SK-N-SH (cell line): ENCODE measurements around the gene DCAF6. TPM values are rescaled to one million over a fixed set of nuclear protein-coding genes. Genes with fewer than 3 reads are reported as not detected.

Experiments
- CTCF ChIA-PET: fragments of 300-600, 350-600 bp; formaldehyde crosslinking; extraction: SDS; loops from one replicate; lab custom pipeline; 2021; lab: Yijun Ruan, JAX
- POLR2A ChIA-PET: fragments of 350-600 bp; sonication (Branson Sonifier 250); formaldehyde crosslinking; extraction: SDS; loops from one replicate; lab custom pipeline; 2020; ENCODE audit warnings: antibody characterized with exemption, inconsistent platforms; lab: Yijun Ruan, JAX
- DNase-seq: peaks from one replicate; pipeline ENCODE4 v3.0.0; 2012
- H2AFZ ChIP-seq: fragments of 200-600 bp; sonication (generic); 2 replicates; pipeline ENCODE4 v1.8.1; 2016; ENCODE audit warnings: antibody characterized with exemption, mild to moderate bottlenecking, low read depth
- H3F3A ChIP-seq: fragments of 200-600 bp; sonication (generic); replicated peaks from 2 replicates; pipeline ENCODE3; 2016; ENCODE audit warnings: antibody characterized with exemption, mild to moderate bottlenecking; ENCODE audit not compliant: insufficient read depth
- H3K27ac ChIP-seq, 2 experiments: fragments of 200-500 bp in 1 of 2; fragments of 200-600 bp in 1 of 2; sonication (Bioruptor generic) in 1 of 2; sonication (generic), shearing (Covaris generic) in 1 of 2; 2 replicates each; pipeline versions ENCODE4 v1.5.1 to v1.6.1; 2014 to 2016; ENCODE audit warnings: low read depth in 2 of 2, inconsistent platforms in 1 of 2, low read length in 1 of 2, mild to moderate bottlenecking in 1 of 2, mixed read lengths in 1 of 2
- H3K27me3 ChIP-seq: fragments of 200-600 bp; sonication (generic), shearing (Covaris generic); 2 replicates; pipeline ENCODE4 v1.6.1; 2016; ENCODE audit warnings: mixed run types; ENCODE audit not compliant: insufficient read depth
- H3K36me3 ChIP-seq, 2 experiments: fragments of 200-500 bp in 1 of 2; fragments of 200-600 bp in 1 of 2; sonication (Bioruptor generic) in 1 of 2; sonication (generic) in 1 of 2; replicated peaks in 1 of 2; 2 replicates each; pipeline versions ENCODE3 to v1.5.1; 2014 to 2016; ENCODE audit warnings: low read length in 1 of 2, mild to moderate bottlenecking in 1 of 2; ENCODE audit not compliant: insufficient read depth in 2 of 2, control insufficient read depth in 1 of 2
- H3K4me1 ChIP-seq, 2 experiments: fragments of 200-500 bp in 1 of 2; fragments of 200-600 bp in 1 of 2; sonication (Bioruptor generic) in 1 of 2; sonication (generic), shearing (Covaris generic) in 1 of 2; 2 replicates each; pipeline versions ENCODE4 v1.5.1 to v1.6.1; 2014 to 2016; ENCODE audit warnings: low read depth in 1 of 2, low read length in 1 of 2, mixed run types in 1 of 2; ENCODE audit not compliant: insufficient read depth in 2 of 2, control insufficient read depth in 1 of 2
- H3K4me2 ChIP-seq: fragments of 200-600 bp; sonication (generic), shearing (Covaris generic); 2 replicates; pipeline ENCODE4 v1.6.1; 2017; ENCODE audit warnings: mixed run types
- H3K4me3 ChIP-seq, 2 experiments: fragments of 200-500 bp in 1 of 2; fragments of 200-600 bp in 1 of 2; sonication (Bioruptor generic) in 1 of 2; sonication (generic), shearing (Covaris generic) in 1 of 2; 2 replicates each; pipeline versions ENCODE4 v1.5.1 to v1.8.1; 2014 to 2016; ENCODE audit warnings: low read depth in 2 of 2, inconsistent platforms in 1 of 2, low read length in 1 of 2, mild to moderate bottlenecking in 1 of 2, mixed read lengths in 1 of 2, moderate library complexity in 1 of 2
- H3K79me2 ChIP-seq: fragments of 200-600 bp; sonication (generic); 2 replicates; pipeline ENCODE4 v1.8.1; 2017; ENCODE audit warnings: mild to moderate bottlenecking; ENCODE audit not compliant: insufficient read depth
- H3K9ac ChIP-seq: fragments of 200-600 bp; sonication (generic); 2 replicates; pipeline ENCODE4 v1.6.1; 2017; ENCODE audit warnings: mixed run types
- H3K9me2 ChIP-seq: fragments of 200-600 bp; sonication (generic); 2 replicates; pipeline ENCODE4 v1.6.1; 2017; ENCODE audit warnings: mixed run types
- H3K9me3 ChIP-seq: fragments of 200-600 bp; sonication (generic); 2 replicates; pipeline ENCODE4 v1.6.1; 2017; ENCODE audit warnings: mixed run types, mild to moderate bottlenecking, moderate library complexity
- H4K20me1 ChIP-seq: fragments of 200-600 bp; sonication (generic); 2 replicates; pipeline ENCODE4 v1.6.1; 2017; ENCODE audit warnings: mild to moderate bottlenecking, mixed run types; ENCODE audit not compliant: insufficient read depth
- CHD2 ChIP-seq: fragments of 150-350 bp; IDR thresholded peaks from 2 replicates; pipeline ENCODE4 v1.6.1; 2018; ENCODE audit warnings: low read length; ENCODE audit not compliant: partially characterized antibody
- EP300 ChIP-seq, 2 experiments: IDR thresholded peaks; 2 replicates each; pipeline versions ENCODE4 v1.4.0 to v1.6.1; 2012; ENCODE audit warnings: borderline replicate concordance in 1 of 2, low read depth in 1 of 2, low read length in 1 of 2
- FOXJ3 ChIP-seq: sonication (generic); formaldehyde crosslinking; IDR thresholded peaks from 2 replicates; pipeline ENCODE4 v1.5.1; 2020; ENCODE audit warnings: mild to moderate bottlenecking, missing genetic modification reagents
- FOXM1 ChIP-seq: IDR thresholded peaks from 2 replicates; pipeline ENCODE4 v1.4.0; 2012; ENCODE audit warnings: low read depth, mild to moderate bottlenecking
- JUND ChIP-seq: IDR thresholded peaks from 2 replicates; pipeline ENCODE4 v1.4.0; 2012
- MXI1 ChIP-seq: IDR thresholded peaks from 2 replicates; pipeline ENCODE4 v1.6.1; 2012; ENCODE audit warnings: mild to moderate bottlenecking, low read depth, low read length, improper control_type of control experiment
- NFIC ChIP-seq: IDR thresholded peaks from 2 replicates; pipeline ENCODE4 v1.4.0; 2012; ENCODE audit warnings: borderline replicate concordance
- NRF1 ChIP-seq: IDR thresholded peaks from 2 replicates; pipeline ENCODE4 v1.6.1; 2012; ENCODE audit warnings: low read depth, mild to moderate bottlenecking, low read length
- POLR2AphosphoS5 ChIP-seq: IDR thresholded peaks from 2 replicates; pipeline ENCODE4 v1.6.1; 2012; ENCODE audit warnings: low read depth, low read length
- RAD21 ChIP-seq: IDR thresholded peaks from 2 replicates; pipeline ENCODE4 v1.6.1; 2012; ENCODE audit warnings: mild to moderate bottlenecking, low read length
- RCOR1 ChIP-seq: fragments of 150-350 bp; IDR thresholded peaks from 2 replicates; pipeline ENCODE4 v1.6.1; 2017; ENCODE audit warnings: antibody characterized with exemption, low read length
- RFX5 ChIP-seq: IDR thresholded peaks from 2 replicates; pipeline ENCODE4 v1.6.1; 2012; ENCODE audit warnings: mild to moderate bottlenecking, improper control_type of control experiment, low read length
- SIN3A ChIP-seq: IDR thresholded peaks from 2 replicates; pipeline ENCODE4 v1.6.1; 2012; ENCODE audit warnings: low read depth, mild to moderate bottlenecking, low read length, moderate library complexity, borderline replicate concordance
- SMC3 ChIP-seq: IDR thresholded peaks from 2 replicates; pipeline ENCODE4 v1.6.1; 2012; ENCODE audit warnings: low read depth, low read length, improper control_type of control experiment
- YY1 ChIP-seq: IDR thresholded peaks from 2 replicates; pipeline ENCODE4 v1.4.0; 2012; ENCODE audit warnings: low read depth, mild to moderate bottlenecking
- WGBS: methylation state at CpG from one replicate; pipeline ENCODE4 v1.1.6; 2017; ENCODE audit warnings: low lambda C conversion rate; 5-methylcytosine and 5-hydroxymethylcytosine counted together
- polyA plus RNA-seq, 3 experiments: library from polyadenylated mRNA; depleted of rRNA; stranded (reverse); fragments of >200 nt; gene quantifications; 2 replicates each; pipeline ENCODE4 v1.2.3, GENCODE V29; 2012
- TF ChIP-seq, protein P1 (sequence below): fragments of 200-600 bp; sonication (generic); IDR thresholded peaks from 2 replicates; pipeline ENCODE4 v1.6.1; 2017; ENCODE audit warnings: antibody characterized with exemption, mild to moderate bottlenecking, moderate library complexity
- TF ChIP-seq, protein P2 (sequence below): IDR thresholded peaks from 2 replicates; pipeline ENCODE4 v1.6.1; 2012; ENCODE audit warnings: mild to moderate bottlenecking, low read depth, low read length, moderate library complexity
- TF ChIP-seq, protein P3 (sequence below): IDR thresholded peaks from 2 replicates; pipeline ENCODE4 v1.4.0; 2012; ENCODE audit warnings: low read depth, borderline replicate concordance
- TF ChIP-seq, protein P4 (sequence below): fragments of 150-350 bp; IDR thresholded peaks from 2 replicates; pipeline ENCODE4 v1.6.1; 2016; ENCODE audit warnings: mild to moderate bottlenecking, low read depth, low read length

Gene DCAF6
- polyA plus RNA-seq, 1 of the 3 experiments (the other 2 are of a cell fraction), result 31.3 TPM

DNA sequence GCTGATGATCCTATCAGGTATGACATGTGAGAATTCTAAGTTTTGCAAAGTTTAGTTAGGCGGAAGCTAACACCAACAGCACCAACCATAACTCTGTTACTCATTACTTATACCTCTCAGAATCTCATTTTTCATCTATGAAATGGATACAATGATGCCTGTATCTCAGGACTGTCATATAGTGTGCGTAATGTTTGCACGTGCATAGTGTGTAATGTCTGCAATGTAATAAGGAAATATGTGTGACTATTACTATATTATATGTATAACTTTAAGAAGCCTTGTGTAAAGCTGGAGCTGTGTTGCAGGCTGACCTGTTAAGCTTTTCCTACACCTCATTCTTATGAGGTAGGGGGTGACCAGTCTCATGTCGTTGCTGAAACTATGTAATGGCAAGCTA, 35.6 kb upstream of the DCAF6 start:
- WGBS, result 96% methylated on average over 4 of the region's 4 CpGs
- Histone ChIP-seq H3K27ac (no peak overlapping the region), H3K27me3 (no peaks in the 10 kb centered on the region), H2AFZ (no peak overlapping the region), H3K4me1 (no peaks in the 10 kb centered on the region; a peak in 1 of 4 replicates), H3K4me2 (no peak overlapping the region), H3K9ac (no peak overlapping the region), H3K79me2 (no peaks in the 10 kb centered on the region), H3K4me3 (no peak overlapping the region), H3K9me2 (no peaks in the 10 kb centered on the region), H3F3A (no peaks in the 10 kb centered on the region), H3K36me3 (no peaks in the 10 kb centered on the region), H3K9me3 (no peaks in the 10 kb centered on the region), H4K20me1 (no peaks in the 10 kb centered on the region)
- TF ChIP-seq RAD21, result no peak
- TF ChIP-seq NRF1, result no peak
- no peak for TF ChIP-seq YY1
- TF ChIP-seq CHD2, result no peak
- TF ChIP-seq, protein P1, sequence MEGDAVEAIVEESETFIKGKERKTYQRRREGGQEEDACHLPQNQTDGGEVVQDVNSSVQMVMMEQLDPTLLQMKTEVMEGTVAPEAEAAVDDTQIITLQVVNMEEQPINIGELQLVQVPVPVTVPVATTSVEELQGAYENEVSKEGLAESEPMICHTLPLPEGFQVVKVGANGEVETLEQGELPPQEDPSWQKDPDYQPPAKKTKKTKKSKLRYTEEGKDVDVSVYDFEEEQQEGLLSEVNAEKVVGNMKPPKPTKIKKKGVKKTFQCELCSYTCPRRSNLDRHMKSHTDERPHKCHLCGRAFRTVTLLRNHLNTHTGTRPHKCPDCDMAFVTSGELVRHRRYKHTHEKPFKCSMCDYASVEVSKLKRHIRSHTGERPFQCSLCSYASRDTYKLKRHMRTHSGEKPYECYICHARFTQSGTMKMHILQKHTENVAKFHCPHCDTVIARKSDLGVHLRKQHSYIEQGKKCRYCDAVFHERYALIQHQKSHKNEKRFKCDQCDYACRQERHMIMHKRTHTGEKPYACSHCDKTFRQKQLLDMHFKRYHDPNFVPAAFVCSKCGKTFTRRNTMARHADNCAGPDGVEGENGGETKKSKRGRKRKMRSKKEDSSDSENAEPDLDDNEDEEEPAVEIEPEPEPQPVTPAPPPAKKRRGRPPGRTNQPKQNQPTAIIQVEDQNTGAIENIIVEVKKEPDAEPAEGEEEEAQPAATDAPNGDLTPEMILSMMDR, result no peak
- TF ChIP-seq, protein P2, sequence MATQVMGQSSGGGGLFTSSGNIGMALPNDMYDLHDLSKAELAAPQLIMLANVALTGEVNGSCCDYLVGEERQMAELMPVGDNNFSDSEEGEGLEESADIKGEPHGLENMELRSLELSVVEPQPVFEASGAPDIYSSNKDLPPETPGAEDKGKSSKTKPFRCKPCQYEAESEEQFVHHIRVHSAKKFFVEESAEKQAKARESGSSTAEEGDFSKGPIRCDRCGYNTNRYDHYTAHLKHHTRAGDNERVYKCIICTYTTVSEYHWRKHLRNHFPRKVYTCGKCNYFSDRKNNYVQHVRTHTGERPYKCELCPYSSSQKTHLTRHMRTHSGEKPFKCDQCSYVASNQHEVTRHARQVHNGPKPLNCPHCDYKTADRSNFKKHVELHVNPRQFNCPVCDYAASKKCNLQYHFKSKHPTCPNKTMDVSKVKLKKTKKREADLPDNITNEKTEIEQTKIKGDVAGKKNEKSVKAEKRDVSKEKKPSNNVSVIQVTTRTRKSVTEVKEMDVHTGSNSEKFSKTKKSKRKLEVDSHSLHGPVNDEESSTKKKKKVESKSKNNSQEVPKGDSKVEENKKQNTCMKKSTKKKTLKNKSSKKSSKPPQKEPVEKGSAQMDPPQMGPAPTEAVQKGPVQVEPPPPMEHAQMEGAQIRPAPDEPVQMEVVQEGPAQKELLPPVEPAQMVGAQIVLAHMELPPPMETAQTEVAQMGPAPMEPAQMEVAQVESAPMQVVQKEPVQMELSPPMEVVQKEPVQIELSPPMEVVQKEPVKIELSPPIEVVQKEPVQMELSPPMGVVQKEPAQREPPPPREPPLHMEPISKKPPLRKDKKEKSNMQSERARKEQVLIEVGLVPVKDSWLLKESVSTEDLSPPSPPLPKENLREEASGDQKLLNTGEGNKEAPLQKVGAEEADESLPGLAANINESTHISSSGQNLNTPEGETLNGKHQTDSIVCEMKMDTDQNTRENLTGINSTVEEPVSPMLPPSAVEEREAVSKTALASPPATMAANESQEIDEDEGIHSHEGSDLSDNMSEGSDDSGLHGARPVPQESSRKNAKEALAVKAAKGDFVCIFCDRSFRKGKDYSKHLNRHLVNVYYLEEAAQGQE, result no peak
- no peak for TF ChIP-seq FOXJ3 (CRISPR knock-in tag)
- TF ChIP-seq SIN3A, result no peak
- no peak for TF ChIP-seq POLR2AphosphoS5
- no peak for TF ChIP-seq EP300 (IDR thresholded peaks at IDR 0.05; ENCODE audit: borderline replicate concordance in 1 of 2, low read depth in 1 of 2, low read length in 1 of 2)
- no peak for TF ChIP-seq FOXM1
- TF ChIP-seq, protein P3, sequence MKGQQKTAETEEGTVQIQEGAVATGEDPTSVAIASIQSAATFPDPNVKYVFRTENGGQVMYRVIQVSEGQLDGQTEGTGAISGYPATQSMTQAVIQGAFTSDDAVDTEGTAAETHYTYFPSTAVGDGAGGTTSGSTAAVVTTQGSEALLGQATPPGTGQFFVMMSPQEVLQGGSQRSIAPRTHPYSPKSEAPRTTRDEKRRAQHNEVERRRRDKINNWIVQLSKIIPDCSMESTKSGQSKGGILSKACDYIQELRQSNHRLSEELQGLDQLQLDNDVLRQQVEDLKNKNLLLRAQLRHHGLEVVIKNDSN, result no peak
- no peak for TF ChIP-seq RCOR1
- TF ChIP-seq NFIC, result no peak
- TF ChIP-seq, protein P4, sequence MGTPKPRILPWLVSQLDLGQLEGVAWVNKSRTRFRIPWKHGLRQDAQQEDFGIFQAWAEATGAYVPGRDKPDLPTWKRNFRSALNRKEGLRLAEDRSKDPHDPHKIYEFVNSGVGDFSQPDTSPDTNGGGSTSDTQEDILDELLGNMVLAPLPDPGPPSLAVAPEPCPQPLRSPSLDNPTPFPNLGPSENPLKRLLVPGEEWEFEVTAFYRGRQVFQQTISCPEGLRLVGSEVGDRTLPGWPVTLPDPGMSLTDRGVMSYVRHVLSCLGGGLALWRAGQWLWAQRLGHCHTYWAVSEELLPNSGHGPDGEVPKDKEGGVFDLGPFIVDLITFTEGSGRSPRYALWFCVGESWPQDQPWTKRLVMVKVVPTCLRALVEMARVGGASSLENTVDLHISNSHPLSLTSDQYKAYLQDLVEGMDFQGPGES, result no peak
- TF ChIP-seq JUND, result no peak
- TF ChIP-seq MXI1, result no peak
- TF ChIP-seq RFX5, result no peak
- TF ChIP-seq SMC3, result no peak
- no peak for DNase-seq
- POLR2A ChIA-PET, result no interaction called here
- CTCF ChIA-PET, result no interaction called here
